Psoas muscle (tissue), 8 donors: ENCODE data around the gene GCNT2. TPM values are rescaled to one million over a fixed set of nuclear protein-coding genes. Genes with fewer than 3 reads are reported as not detected.

ENCODE experiments used
- ATAC-seq, 4 donors: fragments of 200-7000 bp; cut with Tn5 transposase; one replicate each; pipeline ENCODE4 v1.9.1; 2020; ENCODE audit warnings: moderate library complexity in 3 of 4, mild to moderate bottlenecking in 2 of 4
- DNase-seq, 2 donors: peaks; one replicate each; pipeline ENCODE4 v3.0.0-alpha.2; 2020
- H3K27ac ChIP-seq: fragments of 200-600 bp; one replicate; pipeline ENCODE4 v1.8.0; 2022
- H3K27me3 ChIP-seq, 3 donors: fragments of 200-600 bp in 1 of 3; one replicate each; pipeline versions ENCODE4 v1.6.1 to v1.8.0; 2013 to 2022; ENCODE audit warnings: low read length in 2 of 3, mild to moderate bottlenecking in 2 of 3, moderate library complexity in 1 of 3; ENCODE audit not compliant: insufficient read depth in 3 of 3
- H3K36me3 ChIP-seq, 2 donors: fragments of 200-600 bp in 1 of 2; one replicate each; pipeline versions ENCODE4 v1.6.1 to v1.8.0; 2013 to 2022; ENCODE audit warnings: low read depth in 1 of 2, mild to moderate bottlenecking in 1 of 2, moderate library complexity in 1 of 2; ENCODE audit not compliant: insufficient read depth in 1 of 2
- H3K4me1 ChIP-seq: fragments of 200-600 bp; one replicate; pipeline ENCODE4 v1.8.0; 2022
- H3K4me3 ChIP-seq: fragments of 200-600 bp; one replicate; pipeline ENCODE4 v1.8.0; 2022; ENCODE audit warnings: mild to moderate bottlenecking
- H3K9me3 ChIP-seq: fragments of 200-600 bp; one replicate; pipeline ENCODE4 v1.8.0; 2022
- CTCF ChIP-seq: fragments of 200-600 bp; IDR thresholded peaks from one replicate; pipeline ENCODE4 v1.8.0; 2022; ENCODE audit warnings: antibody characterized with exemption
- WGBS, 3 donors: extraction: QIAGEN DNeasy Blood & Tissue Kit; methylation state at CpG; one replicate each; pipeline versions ENCODE4 v1.1.6 to v1.1.7; 2013; 5-methylcytosine and 5-hydroxymethylcytosine counted together
- intact Hi-C, 2 donors: fragments of 100-400 bp; cut with DNase I; formaldehyde crosslinking; loops; one replicate each; pipeline versions ENCODE4 v1.11.0 to v1.14.2; 2022
- polyA plus RNA-seq, 3 donors: library from polyadenylated mRNA; stranded (reverse); fragments of 200-250 nt; gene quantifications; one replicate each; pipeline ENCODE4 v1.2.3, GENCODE V29; 2013
- total RNA-seq, 4 donors: library from RNA; stranded (reverse); fragmentation: NEBNext Ultra II Directional in 2 of 4; extraction: Animal tissue kit (Norgen Biotek cat#: 25700) in 2 of 4; gene quantifications; one replicate each; pipeline versions ENCODE4 v1.2.1 to v1.2.4, GENCODE V29; 2021 to 2023
- donor health status: healthy with polysubstance abuse.
- donor health status: DM: no; HTN: no; CAD: no; lungs with moderate emphysema.
- donor health status: Bipolar disorder and iron deficiency.
- donor health status: healthy.
- donor health status: DM: yes; HTN: yes; CAD: no.
- donor health status: DM: no; HTN: no; CAD: no.
- donor health status: DM: no; HTN: no; CAD: no.
- donor health status: DM: yes; HTN: yes; CAD: no.

The GCNT2 gene
- total and polyA plus RNA-seq, 7 donors = 0.27 to 23.1 (median 10.1) TPM

- no peak overlapping the region for H3K4me3 ChIP-seq
- no peak for TF ChIP-seq CTCF
- peaks cover 0 to 3% (median 0%) of the 10 kb centered on the region in 3 donors for H3K27me3 ChIP-seq
- 74 to 81% (median 78%) methylated on average over 6 of the region's 6 CpGs for WGBS, 3 donors
- no peaks in the 10 kb centered on the region for H3K36me3 ChIP-seq
- H3K9me3 ChIP-seq = no peaks in the 10 kb centered on the region
- no peaks in the 10 kb centered on the region for H3K4me1 ChIP-seq
- DNase-seq = no peak
- no peak overlapping the region for H3K27ac ChIP-seq
- intact Hi-C loops = no loop called here
- ATAC-seq = no peak
Observed at GRCh38 chr6:10668126-10668917, 147.2 kb downstream of the GCNT2 start.

- Histone ChIP-seq H3K27ac (no peak overlapping the region), H3K36me3 (no peaks in the 10 kb centered on the region), H3K27me3 (no peaks in the 10 kb centered on the region), H3K4me1 (no peaks in the 10 kb centered on the region), H3K4me3 (no peak overlapping the region), H3K9me3 (no peaks in the 10 kb centered on the region)
- ATAC-seq (no peak), DNase-seq (no peak)
- intact Hi-C loops = no loop called here
- WGBS, 3 donors = 94 to 95% (median 95%) methylated on average over 7 of the region's 7 CpGs
- no peak for TF ChIP-seq CTCF
Observed at GRCh38 chr6:10676403-10676802, 155.3 kb downstream of the GCNT2 start.

- Histone ChIP-seq H3K27me3 (no peaks in the 10 kb centered on the region), H3K4me1 (no peaks in the 10 kb centered on the region), H3K27ac (no peak overlapping the region), H3K36me3 (no peaks in the 10 kb centered on the region), H3K9me3 (no peaks in the 10 kb centered on the region), H3K4me3 (no peak overlapping the region)
- 78 to 84% (median 83%) methylated on average over 4 of the region's 4 CpGs for WGBS, 3 donors
- TF ChIP-seq CTCF = no peak
- ATAC-seq = no peak
- intact Hi-C loops = no loop called here
- DNase-seq = no peak
Observed at GRCh38 chr6:10678456-10678855, 157.3 kb downstream of the GCNT2 start.

Other genes with a start within 250 kb of the GCNT2 start
- under 1 TPM in 1 of 4 donors, not detected in 3; 0.15 TPM for gene TFAP2A, start 106.3 kb upstream of the GCNT2 start, total RNA-seq
- under 1 TPM in 1 of 3 donors, not detected in 2; under 0.01 TPM for gene TFAP2A, start 106.3 kb upstream of the GCNT2 start, polyA plus RNA-seq
- 1 to 10 TPM in 2 of 4 donors, under 1 TPM in 2; 0.61 to 1.5 (median 1.0) TPM for gene C6orf52, start 173.3 kb downstream of the GCNT2 start, total RNA-seq
- gene C6orf52, start 173.3 kb downstream of the GCNT2 start, polyA plus RNA-seq = under 1 TPM; 0.33 to 0.47 (median 0.38) TPM
- 10 to 100 TPM in 3 of 4 donors, 1 to 10 TPM in 1; 9.5 to 22.6 (median 18.3) TPM for gene PAK1IP1, start 173.6 kb downstream of the GCNT2 start, total RNA-seq
- gene PAK1IP1, start 173.6 kb downstream of the GCNT2 start, polyA plus RNA-seq = 10 to 100 TPM; 22.0 to 44.1 (median 25.2) TPM
- 10 to 100 TPM; 74.3 to 90.7 (median 86.7) TPM for gene TMEM14C, start 201.7 kb downstream of the GCNT2 start, total RNA-seq
- 100 to 1,000 TPM in 2 of 3 donors, 10 to 100 TPM in 1; 64.4 to 161 (median 104) TPM for gene TMEM14C, start 201.7 kb downstream of the GCNT2 start, polyA plus RNA-seq
- gene TMEM14B, start 226.5 kb downstream of the GCNT2 start, total RNA-seq = 10 to 100 TPM; 78.2 to 89.1 (median 81.8) TPM
- 100 to 1,000 TPM in 1 of 3 donors, 10 to 100 TPM in 2; 66.1 to 118 (median 85.5) TPM for gene TMEM14B, start 226.5 kb downstream of the GCNT2 start, polyA plus RNA-seq